Measurements from ENCODE around the gene PLAC9.

PLAC9 gene

DNA sequence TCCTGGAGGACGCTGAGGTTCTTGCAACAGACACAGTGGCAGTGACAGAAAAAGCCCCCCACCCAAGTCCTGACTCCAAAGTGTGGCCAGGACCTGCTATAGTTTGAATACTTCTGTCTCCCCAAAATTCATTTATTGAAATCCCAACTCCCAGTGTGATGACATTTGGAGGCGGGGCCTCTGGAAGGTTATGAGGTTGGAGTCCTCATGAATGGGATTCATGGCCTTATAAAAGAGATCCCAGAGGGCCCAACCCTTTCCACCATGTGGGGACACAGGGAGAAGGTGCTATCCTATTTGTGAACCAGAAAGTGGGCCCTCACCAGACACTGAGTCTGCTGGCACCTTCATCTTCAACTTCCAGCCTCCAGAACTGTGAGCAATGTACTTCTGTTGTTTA lies 54.5 kb downstream of the PLAC9 start:
- Histone ChIP-seq H3K4me1 (ENCODE audit: control insufficient read depth, insufficient read depth, low read length) (no peaks in the 10 kb centered on the region), H3K36me3 (ENCODE audit: control insufficient read depth in 2 of 2, insufficient read depth in 1 of 2, low read length in 2 of 2) (peaks cover 0 to 3% of the 10 kb centered on the region in 2 experiments; a peak in 1 of 3 replicates), H3K27ac (ENCODE audit: extremely low read depth, low read depth, low read length) (no peak overlapping the region), H3K9me3 (ENCODE audit: control insufficient read depth, insufficient read depth, low read depth, low read length) (no peaks in the 10 kb centered on the region), H3K4me3 (ENCODE audit: low read depth, low read length) (no peak overlapping the region)
- POLR2A ChIA-PET: interaction anchor here (1.4 kb wide), 1 partner anchor 17 kb away, joined by 3 read pairs; no protein-coding TSS in a partner anchor
- CTCF ChIA-PET: interaction anchor here (0.6 kb wide), 1 partner anchor 1074 kb away, joined by 3 read pairs; no protein-coding TSS in a partner anchor
- TF ChIP-seq ZNF423 (tag by site-specific recombination; IDR thresholded peaks at IDR 0.05) (no peak), ZNF266 (tag by site-specific recombination; IDR thresholded peaks at IDR 0.05; ENCODE audit: low read depth) (peak; percentile 58; the same call in 1 of the 2 replicates), OVOL3 (tag by site-specific recombination; IDR thresholded peaks at IDR 0.05) (no peak)
- TF ChIP-seq, protein P1, sequence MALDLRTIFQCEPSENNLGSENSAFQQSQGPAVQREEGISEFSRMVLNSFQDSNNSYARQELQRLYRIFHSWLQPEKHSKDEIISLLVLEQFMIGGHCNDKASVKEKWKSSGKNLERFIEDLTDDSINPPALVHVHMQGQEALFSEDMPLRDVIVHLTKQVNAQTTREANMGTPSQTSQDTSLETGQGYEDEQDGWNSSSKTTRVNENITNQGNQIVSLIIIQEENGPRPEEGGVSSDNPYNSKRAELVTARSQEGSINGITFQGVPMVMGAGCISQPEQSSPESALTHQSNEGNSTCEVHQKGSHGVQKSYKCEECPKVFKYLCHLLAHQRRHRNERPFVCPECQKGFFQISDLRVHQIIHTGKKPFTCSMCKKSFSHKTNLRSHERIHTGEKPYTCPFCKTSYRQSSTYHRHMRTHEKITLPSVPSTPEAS (tag by site-specific recombination; IDR thresholded peaks at IDR 0.05): no peak

DNA sequence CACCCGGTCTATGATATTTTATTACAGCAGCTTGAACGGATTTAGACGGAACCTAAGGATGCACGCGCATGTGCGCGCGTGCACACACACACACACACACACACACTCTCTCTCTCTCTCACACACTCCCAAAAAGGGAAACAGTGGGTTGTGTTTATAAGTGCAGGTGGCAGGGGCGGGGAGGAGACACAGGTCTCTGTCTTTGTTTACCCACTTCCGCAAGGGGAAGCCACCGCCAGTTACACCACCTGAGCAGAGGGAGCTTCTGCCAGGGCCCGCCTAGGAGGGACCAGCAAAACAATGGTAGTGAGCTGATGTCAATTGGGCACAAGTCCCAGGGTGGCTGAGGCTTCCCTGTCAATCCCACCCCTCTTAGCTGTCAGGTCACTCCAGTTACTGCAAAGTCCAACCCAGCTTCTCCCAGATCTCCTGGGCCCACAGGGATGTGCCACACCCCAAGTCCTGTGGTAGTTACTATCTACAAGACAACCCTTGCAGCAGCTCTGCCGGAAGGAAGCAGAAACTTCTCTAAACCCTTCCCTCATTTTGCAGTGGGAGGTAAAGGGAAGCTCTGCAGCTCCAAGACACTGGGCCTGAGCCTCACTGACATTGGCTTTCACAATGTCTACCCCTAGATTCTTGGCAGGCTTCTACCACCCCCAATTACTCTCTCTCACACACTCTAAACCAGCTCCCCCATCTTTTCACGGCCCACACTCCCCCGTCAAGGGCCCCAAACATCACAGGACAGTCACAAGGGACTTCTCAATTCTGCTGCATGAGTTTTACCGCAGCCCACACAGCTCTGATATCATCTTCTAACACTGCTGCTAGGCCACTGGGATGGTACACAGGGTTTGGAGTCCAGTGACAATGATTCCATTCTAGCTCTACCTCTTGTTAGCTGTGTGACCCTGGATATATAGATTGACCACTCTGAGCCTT lies 55.2 kb downstream of the PLAC9 start:
- H3K9me3 ChIP-seq (ENCODE audit: control insufficient read depth, insufficient read depth, low read depth, low read length): no peaks in the 10 kb centered on the region
- peak; percentile 77 for TF ChIP-seq ZFHX2 (tag by site-specific recombination; conservative IDR thresholded peaks at IDR 0.05)
- TF ChIP-seq EGR2 (tag by site-specific recombination; IDR thresholded peaks at IDR 0.05; ENCODE audit: low read depth): peak; percentile 42; the same call in 1 of the 2 replicates
- TF ChIP-seq KLF1 (tag by site-specific recombination; IDR thresholded peaks at IDR 0.05): 0 out of 2 replicates have a peak, but pooled peaks have one; percentile 16
- no peak for TF ChIP-seq ZNF24 (tag by site-specific recombination; IDR thresholded peaks at IDR 0.05)
- ChIA-PET POLR2A (interaction anchor here (0.6 to 1.4 kb wide), 2 partner anchors 16 to 741 kb away, joined by 3 to 9 read pairs; no protein-coding TSS in a partner anchor), CTCF (interaction anchor here (0.6 kb wide), 1 partner anchor 1075 kb away, joined by 3 read pairs; no protein-coding TSS in a partner anchor)
- H3K4me3 ChIP-seq (ENCODE audit: low read depth, low read length): no peak overlapping the region
- H3K36me3 ChIP-seq (ENCODE audit: control insufficient read depth in 2 of 2, insufficient read depth in 1 of 2, low read length in 2 of 2): peaks cover 0 to 3% of the 10 kb centered on the region in 2 experiments; a peak in 1 of 3 replicates
- no peaks in the 10 kb centered on the region for H3K4me1 ChIP-seq (ENCODE audit: control insufficient read depth, insufficient read depth, low read length)
- no peak overlapping the region for H3K27ac ChIP-seq (ENCODE audit: extremely low read depth, low read depth, low read length)

DNA sequence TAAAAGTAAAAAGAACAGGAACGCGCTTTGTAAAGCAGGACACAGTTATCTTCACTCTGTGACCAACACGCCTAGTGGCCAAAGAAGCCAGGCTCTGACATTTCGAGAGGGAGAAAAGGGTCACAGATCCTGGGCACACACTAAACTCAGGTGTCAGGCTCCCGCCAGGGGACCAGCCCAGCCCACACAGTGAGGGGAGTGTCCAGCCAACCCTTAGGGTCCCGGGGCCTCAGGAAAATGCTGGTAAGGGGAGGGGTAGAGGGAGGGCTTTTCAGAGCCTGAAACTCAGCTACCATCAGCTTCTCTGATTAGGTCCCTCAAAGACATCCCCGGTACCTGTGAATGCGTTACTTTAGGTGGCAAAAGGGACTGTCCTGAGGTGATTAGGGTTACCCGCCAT lies 56.2 kb downstream of the PLAC9 start:
- CTCF ChIA-PET: no interaction called here
- H3K27ac ChIP-seq (ENCODE audit: extremely low read depth, low read depth, low read length): no peak overlapping the region
- H3K4me1 ChIP-seq (ENCODE audit: control insufficient read depth, insufficient read depth, low read length): no peaks in the 10 kb centered on the region
- no peak overlapping the region for H3K4me3 ChIP-seq (ENCODE audit: low read depth, low read length)
- no peaks in the 10 kb centered on the region for H3K9me3 ChIP-seq (ENCODE audit: control insufficient read depth, insufficient read depth, low read depth, low read length)
- no peaks in the 10 kb centered on the region for H3K36me3 ChIP-seq (ENCODE audit: control insufficient read depth in 2 of 2, insufficient read depth in 1 of 2, low read length in 2 of 2)
- POLR2A ChIA-PET: interaction anchor here (1.4 kb wide), 1 partner anchor 15 kb away, joined by 3 read pairs; no protein-coding TSS in a partner anchor
- TF ChIP-seq, protein P2, sequence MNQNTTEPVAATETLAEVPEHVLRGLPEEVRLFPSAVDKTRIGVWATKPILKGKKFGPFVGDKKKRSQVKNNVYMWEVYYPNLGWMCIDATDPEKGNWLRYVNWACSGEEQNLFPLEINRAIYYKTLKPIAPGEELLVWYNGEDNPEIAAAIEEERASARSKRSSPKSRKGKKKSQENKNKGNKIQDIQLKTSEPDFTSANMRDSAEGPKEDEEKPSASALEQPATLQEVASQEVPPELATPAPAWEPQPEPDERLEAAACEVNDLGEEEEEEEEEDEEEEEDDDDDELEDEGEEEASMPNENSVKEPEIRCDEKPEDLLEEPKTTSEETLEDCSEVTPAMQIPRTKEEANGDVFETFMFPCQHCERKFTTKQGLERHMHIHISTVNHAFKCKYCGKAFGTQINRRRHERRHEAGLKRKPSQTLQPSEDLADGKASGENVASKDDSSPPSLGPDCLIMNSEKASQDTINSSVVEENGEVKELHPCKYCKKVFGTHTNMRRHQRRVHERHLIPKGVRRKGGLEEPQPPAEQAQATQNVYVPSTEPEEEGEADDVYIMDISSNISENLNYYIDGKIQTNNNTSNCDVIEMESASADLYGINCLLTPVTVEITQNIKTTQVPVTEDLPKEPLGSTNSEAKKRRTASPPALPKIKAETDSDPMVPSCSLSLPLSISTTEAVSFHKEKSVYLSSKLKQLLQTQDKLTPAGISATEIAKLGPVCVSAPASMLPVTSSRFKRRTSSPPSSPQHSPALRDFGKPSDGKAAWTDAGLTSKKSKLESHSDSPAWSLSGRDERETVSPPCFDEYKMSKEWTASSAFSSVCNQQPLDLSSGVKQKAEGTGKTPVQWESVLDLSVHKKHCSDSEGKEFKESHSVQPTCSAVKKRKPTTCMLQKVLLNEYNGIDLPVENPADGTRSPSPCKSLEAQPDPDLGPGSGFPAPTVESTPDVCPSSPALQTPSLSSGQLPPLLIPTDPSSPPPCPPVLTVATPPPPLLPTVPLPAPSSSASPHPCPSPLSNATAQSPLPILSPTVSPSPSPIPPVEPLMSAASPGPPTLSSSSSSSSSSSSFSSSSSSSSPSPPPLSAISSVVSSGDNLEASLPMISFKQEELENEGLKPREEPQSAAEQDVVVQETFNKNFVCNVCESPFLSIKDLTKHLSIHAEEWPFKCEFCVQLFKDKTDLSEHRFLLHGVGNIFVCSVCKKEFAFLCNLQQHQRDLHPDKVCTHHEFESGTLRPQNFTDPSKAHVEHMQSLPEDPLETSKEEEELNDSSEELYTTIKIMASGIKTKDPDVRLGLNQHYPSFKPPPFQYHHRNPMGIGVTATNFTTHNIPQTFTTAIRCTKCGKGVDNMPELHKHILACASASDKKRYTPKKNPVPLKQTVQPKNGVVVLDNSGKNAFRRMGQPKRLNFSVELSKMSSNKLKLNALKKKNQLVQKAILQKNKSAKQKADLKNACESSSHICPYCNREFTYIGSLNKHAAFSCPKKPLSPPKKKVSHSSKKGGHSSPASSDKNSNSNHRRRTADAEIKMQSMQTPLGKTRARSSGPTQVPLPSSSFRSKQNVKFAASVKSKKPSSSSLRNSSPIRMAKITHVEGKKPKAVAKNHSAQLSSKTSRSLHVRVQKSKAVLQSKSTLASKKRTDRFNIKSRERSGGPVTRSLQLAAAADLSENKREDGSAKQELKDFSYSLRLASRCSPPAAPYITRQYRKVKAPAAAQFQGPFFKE (tag by site-specific recombination; IDR thresholded peaks at IDR 0.05; ENCODE audit: borderline replicate concordance): no peak
- TF ChIP-seq ZNF776 (tag by site-specific recombination; IDR thresholded peaks at IDR 0.05; ENCODE audit: borderline replicate concordance) (no peak), ZNF138 (tag by site-specific recombination; IDR thresholded peaks at IDR 0.05; ENCODE audit: borderline replicate concordance) (no peak), GFI1B (tag by site-specific recombination; IDR thresholded peaks at IDR 0.05) (no peak), ZNF248 (tag by site-specific recombination; IDR thresholded peaks at IDR 0.05) (no peak)
- TF ChIP-seq, protein P3, sequence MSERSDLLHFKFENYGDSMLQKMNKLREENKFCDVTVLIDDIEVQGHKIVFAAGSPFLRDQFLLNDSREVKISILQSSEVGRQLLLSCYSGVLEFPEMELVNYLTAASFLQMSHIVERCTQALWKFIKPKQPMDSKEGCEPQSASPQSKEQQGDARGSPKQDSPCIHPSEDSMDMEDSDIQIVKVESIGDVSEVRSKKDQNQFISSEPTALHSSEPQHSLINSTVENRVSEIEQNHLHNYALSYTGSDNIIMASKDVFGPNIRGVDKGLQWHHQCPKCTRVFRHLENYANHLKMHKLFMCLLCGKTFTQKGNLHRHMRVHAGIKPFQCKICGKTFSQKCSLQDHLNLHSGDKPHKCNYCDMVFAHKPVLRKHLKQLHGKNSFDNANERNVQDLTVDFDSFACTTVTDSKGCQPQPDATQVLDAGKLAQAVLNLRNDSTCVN (tag by site-specific recombination; optimal IDR thresholded peaks at IDR 0.05): no peak
- TF ChIP-seq, protein P4, sequence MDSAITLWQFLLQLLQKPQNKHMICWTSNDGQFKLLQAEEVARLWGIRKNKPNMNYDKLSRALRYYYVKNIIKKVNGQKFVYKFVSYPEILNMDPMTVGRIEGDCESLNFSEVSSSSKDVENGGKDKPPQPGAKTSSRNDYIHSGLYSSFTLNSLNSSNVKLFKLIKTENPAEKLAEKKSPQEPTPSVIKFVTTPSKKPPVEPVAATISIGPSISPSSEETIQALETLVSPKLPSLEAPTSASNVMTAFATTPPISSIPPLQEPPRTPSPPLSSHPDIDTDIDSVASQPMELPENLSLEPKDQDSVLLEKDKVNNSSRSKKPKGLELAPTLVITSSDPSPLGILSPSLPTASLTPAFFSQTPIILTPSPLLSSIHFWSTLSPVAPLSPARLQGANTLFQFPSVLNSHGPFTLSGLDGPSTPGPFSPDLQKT (IDR thresholded peaks at IDR 0.05; ENCODE audit: borderline replicate concordance, low read depth, low read length): no peak
- TF ChIP-seq, protein P5, sequence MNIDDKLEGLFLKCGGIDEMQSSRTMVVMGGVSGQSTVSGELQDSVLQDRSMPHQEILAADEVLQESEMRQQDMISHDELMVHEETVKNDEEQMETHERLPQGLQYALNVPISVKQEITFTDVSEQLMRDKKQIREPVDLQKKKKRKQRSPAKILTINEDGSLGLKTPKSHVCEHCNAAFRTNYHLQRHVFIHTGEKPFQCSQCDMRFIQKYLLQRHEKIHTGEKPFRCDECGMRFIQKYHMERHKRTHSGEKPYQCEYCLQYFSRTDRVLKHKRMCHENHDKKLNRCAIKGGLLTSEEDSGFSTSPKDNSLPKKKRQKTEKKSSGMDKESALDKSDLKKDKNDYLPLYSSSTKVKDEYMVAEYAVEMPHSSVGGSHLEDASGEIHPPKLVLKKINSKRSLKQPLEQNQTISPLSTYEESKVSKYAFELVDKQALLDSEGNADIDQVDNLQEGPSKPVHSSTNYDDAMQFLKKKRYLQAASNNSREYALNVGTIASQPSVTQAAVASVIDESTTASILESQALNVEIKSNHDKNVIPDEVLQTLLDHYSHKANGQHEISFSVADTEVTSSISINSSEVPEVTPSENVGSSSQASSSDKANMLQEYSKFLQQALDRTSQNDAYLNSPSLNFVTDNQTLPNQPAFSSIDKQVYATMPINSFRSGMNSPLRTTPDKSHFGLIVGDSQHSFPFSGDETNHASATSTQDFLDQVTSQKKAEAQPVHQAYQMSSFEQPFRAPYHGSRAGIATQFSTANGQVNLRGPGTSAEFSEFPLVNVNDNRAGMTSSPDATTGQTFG (tag by site-specific recombination; IDR thresholded peaks at IDR 0.05; ENCODE audit: borderline replicate concordance): no peak

All from HEK293 (cell line).